Caki2 (cell line): ENCODE results near the gene LMBRD2. TPM values are rescaled to one million over a fixed set of nuclear protein-coding genes. Genes with fewer than 3 reads are reported as not detected.

Experiments used
- DNase-seq: peaks from one replicate; pipeline ENCODE4 v3.0.0-alpha.2; 2015; ENCODE audit warnings: low read depth
- in situ Hi-C: cut with HindIII; loops from 2 replicates; pipeline ENCODE4 v1.10.0; 2016; ENCODE audit warnings: low sequenced_read_pairs, low pct_unique_long_range_greater_than_20kb, mixed read lengths
- total RNA-seq: library from RNA; depleted of rRNA; stranded (reverse); fragments of >200 nt; shearing (Covaris generic); gene quantifications from 2 replicates; pipeline ENCODE4 v1.2.3, GENCODE V29; 2014; ENCODE audit warnings: low replicate concordance; rRNA removed

Gene LMBRD2
- total RNA-seq, 1 experiment from 2014 or later, result 2.0 TPM

DNA sequence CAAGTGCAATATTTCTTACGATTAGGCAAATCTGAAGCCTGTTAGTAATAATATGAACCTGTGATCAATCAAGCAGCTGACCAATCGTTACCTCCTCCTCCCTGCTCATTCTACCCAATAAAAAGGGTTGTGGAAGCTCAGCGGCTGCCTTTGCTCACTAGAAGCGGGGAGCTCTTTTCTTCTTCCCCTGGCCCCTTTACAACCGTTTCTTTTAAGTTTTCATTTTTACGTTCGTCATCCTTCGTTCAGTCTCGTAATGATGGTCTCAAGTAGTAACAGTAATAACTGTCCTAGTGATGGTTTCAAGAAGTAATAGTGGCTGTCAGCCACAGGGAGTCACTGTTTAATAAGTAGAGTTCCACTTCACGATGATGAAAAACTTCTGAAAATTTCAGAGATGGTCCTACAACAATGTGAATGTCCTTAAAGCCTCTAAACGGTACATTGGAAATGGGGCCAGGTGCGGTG lies 91.2 kb downstream of the LMBRD2 start:
- DNase-seq, result no peak
- in situ Hi-C loops, result no loop called here

GRCh38 chr5:36059571-36060419 lies 91.9 kb downstream of the LMBRD2 start:
- DNase-seq, result no peak
- in situ Hi-C loops, result no loop called here

GRCh38 chr5:36058776-36059175 lies 92.9 kb downstream of the LMBRD2 start:
- DNase-seq, result no peak
- in situ Hi-C loops, result no loop called here

DNA sequence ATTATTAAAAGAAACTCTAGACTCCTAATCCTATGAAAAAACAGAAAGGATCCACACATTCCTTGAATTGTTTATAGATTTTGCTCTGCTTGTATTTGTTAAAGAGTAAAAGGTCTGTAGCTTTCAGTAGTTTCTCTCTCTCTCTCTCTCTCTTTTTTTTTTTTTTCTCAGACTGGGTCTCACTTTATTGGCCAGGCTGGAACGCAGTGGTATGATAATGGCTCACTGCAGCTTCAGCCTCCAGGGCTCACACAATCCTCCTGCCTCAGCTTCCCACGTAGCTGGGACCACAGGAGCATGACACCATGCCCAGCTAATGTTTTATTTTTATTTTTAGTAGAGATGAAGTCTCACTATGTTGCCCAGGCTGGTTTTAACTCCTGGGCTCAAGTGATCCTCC lies 94.3 kb downstream of the LMBRD2 start:
- in situ Hi-C loops, result no loop called here
- no peak for DNase-seq

GRCh38 chr5:36056422-36056821 lies 95.3 kb downstream of the LMBRD2 start:
- no peak for DNase-seq
- in situ Hi-C loops, result no loop called here

DNA sequence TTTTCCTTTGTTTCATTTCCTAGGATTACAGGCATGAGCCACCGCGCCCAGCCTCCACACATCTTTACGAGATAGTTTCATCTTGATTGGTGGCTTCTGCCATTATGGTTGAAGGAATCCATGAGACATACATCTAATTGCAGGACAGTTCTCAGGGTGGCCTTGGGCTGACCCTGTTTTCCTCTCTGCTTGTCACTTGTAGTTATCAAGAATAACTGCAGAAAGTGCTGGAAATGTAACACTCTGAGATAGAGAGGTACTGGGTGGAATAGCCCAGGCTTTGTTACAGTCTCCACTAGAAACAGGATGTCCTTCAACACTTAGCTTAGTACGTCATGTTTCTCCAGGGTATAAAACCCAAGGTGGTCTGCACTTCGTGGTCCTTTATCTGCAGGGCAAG lies 95.7 kb downstream of the LMBRD2 start:
- no peak for DNase-seq
- in situ Hi-C loops, result no loop called here

- in situ Hi-C loops, result no loop called here
- DNase-seq, result no peak
These were observed 97.0 kb downstream of the LMBRD2 start for GRCh38 chr5:36054647-36055046.

GRCh38 chr5:36052538-36052937 lies 99.1 kb downstream of the LMBRD2 start:
- no peak for DNase-seq
- in situ Hi-C loops, result no loop called here

- DNase-seq, result no peak
These were observed 101.7 kb downstream of the LMBRD2 start for GRCh38 chr5:36049949-36050348.

More at GRCh38 chr5:36049949-36050348, 101.7 kb downstream of the LMBRD2 start:
- in situ Hi-C loops, result no loop called here

Other genes with a start within 250 kb of the LMBRD2 start
- gene CAPSL, start 213.3 kb downstream of the LMBRD2 start, total RNA-seq, result not detected in 2 replicates
- gene UGT3A1, start 160.5 kb downstream of the LMBRD2 start, total RNA-seq, result not detected in 2 replicates
- gene UGT3A2, start 85.0 kb downstream of the LMBRD2 start, total RNA-seq, result not detected in 2 replicates
- 30.7 and 34.0 TPM in 2 replicates for gene SKP2, start 224 bp upstream of the LMBRD2 start, total RNA-seq
- gene NADK2, start 90.0 kb upstream of the LMBRD2 start, total RNA-seq, result 23.7 and 38.4 TPM in 2 replicates
- not detected in 2 replicates for gene RANBP3L, start 150.0 kb upstream of the LMBRD2 start, total RNA-seq